HG02840 (cell line): ENCODE measurements around the gene CCDC177.
"Not testable (repeated sequence)": the region's sequence is repeated elsewhere in the genome, so short reads cannot be mapped to it uniquely, and the experiment has no call there.

ENCODE experiments used
- ATAC-seq: cut with Tn5 transposase; IDR thresholded peaks from one replicate; pipeline ENCODE4 v1.9.1; 2021; ENCODE audit warnings: mild to moderate bottlenecking, moderate library complexity, moderate number of reproducible peaks; ENCODE audit not compliant: unreplicated experiment, low FRiP score

Gene CCDC177

GRCh38 chr14:69600304-69600891, 25.7 kb upstream of the CCDC177 start:
- ATAC-seq = no peak

- ATAC-seq = not testable (repeated sequence)
Measured at GRCh38 chr14:69599431-69599830, 24.8 kb upstream of the CCDC177 start.

GRCh38 chr14:69595336-69595735, 20.7 kb upstream of the CCDC177 start:
- no peak for ATAC-seq

GRCh38 chr14:69594846-69595245, 20.2 kb upstream of the CCDC177 start:
- no peak for ATAC-seq

DNA sequence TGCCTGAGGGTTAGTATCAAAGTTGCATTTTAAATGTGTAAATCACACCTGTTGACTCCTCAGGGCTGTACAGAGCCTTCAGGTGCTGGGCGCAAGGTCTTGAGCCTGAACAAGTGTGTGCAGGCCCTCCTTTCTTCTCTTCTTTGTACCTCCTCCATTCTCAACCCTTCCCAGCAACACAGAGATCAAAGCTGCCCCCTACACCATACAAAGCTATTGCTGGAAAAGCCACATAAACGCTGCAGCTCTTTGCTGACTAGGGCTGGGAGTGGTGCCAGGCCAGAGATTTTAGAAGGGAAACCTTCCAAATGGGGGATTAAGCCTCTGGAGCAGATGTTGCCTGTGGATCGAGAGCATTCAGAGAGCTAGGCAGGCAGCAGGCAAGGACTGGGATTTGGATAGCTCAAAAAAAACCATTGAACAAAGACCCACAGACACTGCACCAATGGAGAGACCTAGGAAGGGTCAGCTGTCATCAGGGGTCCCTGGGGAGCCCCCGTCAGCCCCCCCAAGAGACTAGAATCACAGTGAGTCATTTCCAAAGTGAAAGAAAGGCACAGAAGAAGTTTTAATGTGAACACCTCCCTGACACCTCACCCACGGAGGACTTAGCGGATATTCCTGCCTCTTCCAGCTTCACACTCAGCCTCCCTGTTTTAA, 18.5 kb upstream of the CCDC177 start:
- ATAC-seq = no peak

GRCh38 chr14:69591317-69591716, 16.6 kb upstream of the CCDC177 start:
- ATAC-seq = no peak

DNA sequence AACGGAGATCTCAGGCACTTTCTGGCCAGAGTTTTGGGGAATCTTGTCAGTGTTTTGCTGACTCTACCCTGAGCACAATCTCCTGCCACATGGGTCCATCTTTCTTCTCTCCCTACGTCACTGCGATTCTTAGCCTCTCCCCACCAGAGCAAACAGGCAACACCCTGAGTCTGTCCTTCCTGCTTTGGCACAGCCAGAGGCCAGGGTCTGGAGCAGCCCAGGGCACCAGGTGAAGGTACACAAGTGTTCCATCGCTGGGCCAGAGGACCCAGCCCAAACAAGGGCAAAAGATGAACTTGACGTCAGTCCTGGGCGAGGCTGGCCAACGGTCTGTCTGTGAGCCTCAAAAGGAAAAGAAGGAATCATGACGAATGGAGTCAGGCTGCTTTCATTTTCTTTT, 12.7 kb upstream of the CCDC177 start:
- no peak for ATAC-seq

GRCh38 chr14:69586404-69586803, 11.7 kb upstream of the CCDC177 start:
- ATAC-seq = no peak

GRCh38 chr14:69584389-69584788, 9.7 kb upstream of the CCDC177 start:
- ATAC-seq = no peak

GRCh38 chr14:69582829-69583228, 8.2 kb upstream of the CCDC177 start:
- ATAC-seq = no peak

DNA sequence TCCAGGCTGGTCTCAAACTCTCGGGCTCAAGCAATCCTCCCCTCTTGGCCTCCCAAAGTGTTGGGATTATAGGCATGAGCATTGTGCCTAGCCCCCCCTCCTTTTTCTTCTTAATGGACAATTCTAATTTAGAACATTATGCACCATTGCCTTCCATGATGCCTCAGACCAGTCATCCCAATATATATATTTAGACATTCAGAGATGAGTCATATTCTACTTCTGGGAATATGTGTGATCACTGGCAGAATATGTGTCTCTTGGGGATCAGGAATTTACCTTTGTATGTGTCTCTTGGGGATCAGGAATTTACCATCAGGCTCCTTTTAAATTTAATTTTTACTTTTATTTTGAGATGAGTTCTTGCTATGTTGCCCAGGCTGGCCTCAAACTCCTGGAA, 7.5 kb upstream of the CCDC177 start:
- ATAC-seq = no peak

- ATAC-seq = no peak
Measured at GRCh38 chr14:69581316-69581935, 6.8 kb upstream of the CCDC177 start.

DNA sequence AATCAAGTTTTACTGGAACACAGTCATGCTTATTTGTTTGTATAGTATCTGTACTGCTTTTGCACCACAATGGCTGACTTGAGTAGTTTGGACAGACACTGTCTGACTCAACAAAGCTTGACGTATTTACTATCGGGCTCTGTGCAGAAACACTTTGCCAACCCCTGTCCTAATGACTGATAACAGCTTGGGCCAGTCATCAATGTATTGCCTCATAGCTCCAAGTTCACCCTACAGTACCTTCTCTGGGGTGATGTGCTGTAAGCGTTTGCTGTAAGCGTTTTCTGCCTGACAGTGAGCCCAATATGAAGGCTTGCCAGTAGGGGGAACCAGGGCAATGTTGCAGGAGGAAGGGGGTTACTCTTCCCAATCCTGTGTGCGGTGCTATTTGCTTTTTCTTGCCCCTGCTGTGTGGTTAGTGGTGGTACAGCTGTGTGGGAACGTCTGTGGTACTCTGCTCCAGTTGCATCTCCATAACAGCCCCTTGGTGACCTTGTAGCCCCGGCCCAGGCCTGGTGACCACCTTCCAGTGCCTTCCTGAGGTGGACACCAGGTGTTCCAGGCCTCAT, 5.4 kb upstream of the CCDC177 start:
- ATAC-seq = no peak

DNA sequence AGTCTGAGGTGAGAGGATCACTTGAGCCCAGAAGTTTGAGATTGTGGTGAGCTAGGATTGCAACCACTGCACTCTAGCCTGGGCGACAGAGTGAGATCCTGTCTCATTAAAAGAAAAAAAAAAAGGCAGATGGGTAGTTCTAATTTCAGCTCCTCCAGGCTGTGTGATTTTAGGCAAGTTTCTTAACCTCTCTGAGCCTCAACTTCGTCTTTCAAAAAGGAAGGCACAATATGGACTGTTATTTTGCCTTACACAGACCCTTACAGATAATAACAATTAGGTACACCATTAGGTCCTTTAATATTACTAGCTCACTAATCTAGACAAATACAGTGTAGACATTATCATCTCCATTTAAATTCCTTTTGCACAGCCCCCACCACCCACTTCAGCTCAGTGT, 4.8 kb upstream of the CCDC177 start:
- ATAC-seq = no peak

DNA sequence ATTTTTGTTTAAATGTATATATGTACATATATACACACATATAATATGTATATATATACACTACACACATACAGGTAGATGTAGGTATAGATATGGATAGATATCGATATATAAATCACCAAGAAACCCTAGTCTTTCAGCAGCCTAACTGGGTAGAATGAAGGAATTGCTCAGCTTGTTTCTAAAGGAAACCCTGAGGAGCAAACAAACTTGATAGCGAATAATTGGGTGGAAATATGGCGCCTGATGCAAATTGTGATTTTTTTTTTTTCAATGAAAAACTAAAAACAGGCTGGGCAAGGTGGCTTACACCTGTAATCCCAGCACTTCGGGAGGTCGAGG, 254 bp upstream of the CCDC177 start:
- no peak for ATAC-seq

- ATAC-seq = no peak
Measured at GRCh38 chr14:69573831-69574262, 824 bp downstream of the CCDC177 start.

DNA sequence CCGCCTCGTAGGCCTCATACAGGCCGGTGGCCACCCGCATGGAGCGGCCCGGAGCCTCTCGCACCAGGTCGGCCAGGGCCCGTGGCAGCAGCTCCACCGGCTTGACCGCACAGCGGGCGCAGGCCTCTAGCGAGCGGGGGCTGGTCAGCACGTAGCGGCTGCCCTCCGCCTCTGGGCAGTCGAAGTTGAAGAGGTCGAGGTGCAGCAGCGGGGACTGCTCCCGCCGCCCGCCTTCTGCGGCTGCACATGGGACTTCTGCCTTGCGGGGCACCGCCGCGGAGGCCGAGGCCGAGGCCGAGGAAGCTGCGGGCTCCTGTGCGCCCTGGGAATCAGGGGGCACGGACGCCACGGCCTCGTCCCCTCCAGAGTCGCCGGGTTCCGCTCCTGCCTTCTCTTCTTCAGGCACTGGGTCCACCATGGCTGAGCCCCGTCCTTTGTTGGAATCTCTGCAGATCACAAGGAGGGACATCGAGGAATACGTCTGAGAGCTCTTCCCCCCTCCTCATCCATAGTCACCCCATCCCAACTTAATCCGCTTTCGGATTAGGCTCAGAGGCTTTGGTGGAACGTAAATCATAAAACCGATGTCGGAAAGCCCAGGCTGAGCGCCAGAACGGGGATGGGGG, 1.4 kb downstream of the CCDC177 start:
- ATAC-seq = no peak

DNA sequence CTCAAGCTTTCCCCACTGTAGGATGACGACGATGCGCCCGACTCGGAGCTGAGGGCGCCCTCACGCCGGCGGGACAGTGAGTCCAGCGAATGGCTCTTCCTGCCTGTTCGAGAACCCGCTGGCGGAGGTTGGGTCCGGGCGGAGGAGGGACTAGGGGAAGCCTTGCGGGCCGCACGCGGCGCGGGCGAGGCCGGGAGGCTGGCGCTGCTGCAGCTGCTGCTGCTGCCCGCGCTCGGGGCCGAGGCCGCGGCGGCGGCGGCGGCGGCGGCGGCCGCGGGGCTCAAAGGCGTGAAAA, 1.9 kb downstream of the CCDC177 start:
- no peak for ATAC-seq

- no peak for ATAC-seq
Measured at GRCh38 chr14:69572030-69572840, 2.4 kb downstream of the CCDC177 start.

DNA sequence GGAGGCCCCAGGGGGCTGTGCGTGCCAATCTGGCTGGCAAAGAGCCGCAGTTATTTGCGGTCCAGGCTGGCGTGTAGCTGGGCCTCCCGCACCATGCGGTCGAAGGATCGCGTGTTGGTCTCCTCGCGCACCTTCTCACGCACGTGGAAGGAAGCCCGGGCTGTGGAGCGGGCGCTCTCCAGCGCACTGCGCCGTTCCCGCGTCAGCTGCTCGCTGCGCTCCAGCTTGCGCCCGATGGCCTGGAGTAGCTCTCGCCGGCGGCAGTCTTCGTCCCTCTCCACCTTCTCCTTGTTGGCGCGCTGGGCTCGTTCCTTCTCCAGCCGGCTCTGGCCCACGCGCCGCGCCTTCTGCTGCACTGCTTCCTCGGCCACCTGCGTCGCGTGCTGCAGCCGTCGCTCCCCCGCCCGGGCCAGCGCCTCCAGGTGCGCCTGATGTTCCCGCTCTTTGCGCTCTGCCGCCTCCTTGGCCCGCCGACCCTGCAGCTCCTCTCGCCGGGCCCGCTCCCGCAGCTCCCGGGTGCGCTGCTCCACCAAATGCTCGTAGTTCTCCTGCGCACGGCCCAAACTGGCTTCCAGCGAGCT, 3.1 kb downstream of the CCDC177 start:
- no peak for ATAC-seq
